GM19025 (cell line): ENCODE results near the gene CYP21A2.
"Not testable (repeated sequence)": the region's sequence is repeated elsewhere in the genome, so short reads cannot be mapped to it uniquely, and the experiment has no call there.

Source experiments
- ATAC-seq: cut with Tn5 transposase; IDR thresholded peaks from one replicate; pipeline ENCODE4 v1.9.1; 2021; ENCODE audit warnings: mild to moderate bottlenecking, low read depth, moderate library complexity; ENCODE audit not compliant: unreplicated experiment

CYP21A2 gene

DNA sequence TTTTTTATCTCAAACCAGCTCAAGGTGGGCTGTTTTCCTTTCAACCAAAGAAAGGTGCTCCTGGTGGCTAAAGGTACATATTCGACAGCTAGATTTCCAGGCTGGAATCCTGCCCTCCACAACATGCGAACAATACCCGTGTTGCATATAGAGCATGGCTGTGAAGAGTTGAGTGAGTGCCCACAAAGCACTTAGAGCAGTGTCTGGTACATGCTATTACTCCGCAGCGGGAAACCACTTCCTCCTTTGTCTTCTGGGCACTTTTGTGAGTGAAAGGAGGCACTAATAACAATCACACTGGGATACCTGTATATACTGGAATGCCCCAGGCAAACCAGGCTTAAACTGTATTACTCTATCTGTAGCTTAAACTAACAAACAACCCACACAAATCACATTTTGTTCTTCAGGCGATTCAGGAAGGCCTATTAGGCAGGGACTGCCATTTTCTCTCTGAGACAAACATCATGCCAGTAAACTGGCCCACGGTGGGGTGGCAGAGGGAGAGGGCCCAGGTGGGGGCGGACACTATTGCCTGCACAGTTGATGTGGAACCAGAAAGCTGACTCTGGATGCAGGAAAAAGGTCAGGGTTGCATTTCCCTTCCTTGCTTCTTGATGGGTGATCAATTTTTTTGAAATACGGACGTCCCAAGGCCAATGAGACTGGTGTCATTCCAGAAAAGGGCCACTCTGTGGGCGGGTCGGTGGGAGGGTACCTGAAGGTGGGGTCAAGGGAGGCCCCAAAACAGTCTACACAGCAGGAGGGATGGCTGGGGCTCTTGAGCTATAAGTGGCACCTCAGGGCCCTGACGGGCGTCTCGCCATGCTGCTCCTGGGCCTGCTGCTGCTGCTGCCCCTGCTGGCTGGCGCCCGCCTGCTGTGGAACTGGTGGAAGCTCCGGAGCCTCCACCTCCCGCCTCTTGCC lies at the start of gene CYP21A2:
Gene CYP21A2 (plus strand): TSS at position 818 of the 927 bp plus-strand sequence. CDS start 8 bp downstream, at position 826.
- not testable (repeated sequence) for ATAC-seq

DNA sequence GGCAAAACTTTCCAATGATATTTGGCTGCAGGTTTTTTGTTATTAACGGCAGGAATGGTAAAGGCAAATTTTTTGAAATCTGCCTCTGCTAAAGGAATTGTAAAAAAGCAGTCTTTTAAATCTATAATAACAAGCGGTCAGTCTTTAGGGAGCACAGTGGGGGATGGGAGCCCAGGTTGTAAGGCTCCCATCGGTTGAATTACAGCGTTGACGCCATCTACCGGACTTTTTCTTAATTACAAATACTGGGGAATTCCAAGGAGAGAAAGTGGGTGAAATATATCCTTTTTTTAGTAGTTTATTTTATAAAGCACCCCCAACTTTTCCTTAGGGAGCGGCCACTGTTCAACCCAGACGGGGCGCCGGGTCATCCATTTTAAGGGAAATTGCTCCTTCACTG lies 48.9 kb upstream of the CYP21A2 start:
- not testable (repeated sequence) for ATAC-seq

DNA sequence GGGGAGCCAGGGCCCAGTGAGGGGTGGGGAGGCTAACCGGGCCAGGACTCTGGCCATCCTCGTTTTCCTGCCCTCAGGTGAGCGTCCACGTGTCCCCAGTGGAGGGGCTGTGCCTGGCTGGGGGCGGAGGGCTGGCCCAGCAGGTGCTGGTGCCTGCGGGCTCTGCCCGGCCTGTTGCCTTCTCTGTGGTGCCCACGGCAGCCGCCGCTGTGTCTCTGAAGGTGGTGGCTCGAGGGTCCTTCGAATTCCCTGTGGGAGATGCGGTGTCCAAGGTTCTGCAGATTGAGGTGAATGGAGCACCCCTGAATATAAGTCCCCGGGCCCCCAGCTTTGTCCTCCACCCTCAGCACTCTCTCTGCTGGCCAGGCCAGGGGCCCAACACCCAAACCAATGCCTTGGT lies 43.8 kb upstream of the CYP21A2 start:
- not testable (repeated sequence) for ATAC-seq

DNA sequence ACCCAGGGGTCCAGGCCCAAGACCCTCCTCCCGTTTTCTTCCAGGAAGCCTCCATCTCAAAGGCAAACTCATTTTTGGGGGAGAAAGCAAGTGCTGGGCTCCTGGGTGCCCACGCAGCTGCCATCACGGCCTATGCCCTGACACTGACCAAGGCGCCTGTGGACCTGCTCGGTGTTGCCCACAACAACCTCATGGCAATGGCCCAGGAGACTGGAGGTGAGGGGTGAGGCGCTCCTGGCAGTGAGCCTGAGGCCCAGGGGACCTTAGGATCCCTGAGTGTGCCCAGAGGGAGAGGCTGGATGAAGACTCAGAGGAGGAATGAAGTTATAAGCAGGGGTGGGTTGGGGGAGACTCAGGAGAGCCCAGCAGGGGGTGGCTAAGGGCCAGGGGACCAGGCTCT lies 41.8 kb upstream of the CYP21A2 start:
- ATAC-seq: not testable (repeated sequence)

DNA sequence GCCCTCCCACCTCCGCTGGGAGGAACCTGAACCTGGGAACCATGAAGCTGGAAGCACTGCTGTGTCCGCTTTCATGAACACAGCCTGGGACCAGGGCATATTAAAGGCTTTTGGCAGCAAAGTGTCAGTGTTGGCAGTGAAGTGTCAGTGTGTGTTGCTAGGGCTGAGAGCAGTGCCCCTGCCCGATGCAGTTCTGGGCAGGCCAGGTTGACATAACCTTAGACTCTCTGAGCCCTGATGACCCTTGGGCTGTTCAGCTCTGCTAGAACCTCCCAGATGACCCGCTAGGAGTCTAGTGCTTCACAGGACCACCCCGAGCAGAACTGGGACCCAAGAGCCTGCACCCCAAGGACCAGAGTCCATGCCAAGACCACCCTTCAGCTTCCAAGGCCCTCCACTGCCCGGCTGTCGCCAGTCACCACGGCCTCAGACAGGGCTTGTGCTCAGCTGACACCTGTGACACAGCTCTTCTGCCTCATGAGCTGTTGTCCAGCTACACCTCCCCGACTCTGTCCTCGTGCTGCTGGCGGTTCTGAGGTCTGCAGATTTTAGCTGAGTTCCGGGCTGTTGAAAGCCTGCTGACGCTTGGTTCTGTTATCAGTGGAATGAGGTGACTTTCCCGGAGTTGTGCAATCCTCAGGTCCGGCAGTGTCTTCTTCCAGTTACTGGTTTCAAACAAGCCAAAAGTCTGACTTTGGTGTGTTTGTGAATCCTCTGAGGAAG lies 35.5 kb upstream of the CYP21A2 start:
- not testable (repeated sequence) for ATAC-seq

DNA sequence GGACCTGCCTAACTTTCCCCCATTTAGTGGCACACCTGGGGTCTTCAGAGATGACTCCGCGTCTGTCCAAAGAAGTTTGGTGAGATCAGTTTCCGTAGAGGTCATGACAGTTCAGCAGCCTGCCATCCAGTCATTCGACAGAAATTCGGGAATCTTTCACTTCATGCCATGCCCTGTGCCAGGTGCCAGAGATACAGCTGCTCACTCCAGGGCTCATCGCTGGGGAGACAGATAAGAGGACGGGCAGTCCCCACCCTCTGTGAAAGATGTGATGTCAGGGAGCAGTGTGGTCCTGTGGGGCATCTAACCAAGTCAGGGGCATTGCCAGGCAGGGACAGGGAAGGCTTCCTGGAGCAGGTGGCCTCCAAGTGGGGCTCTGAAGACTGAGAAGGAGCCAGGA lies 34.9 kb upstream of the CYP21A2 start:
- not testable (repeated sequence) for ATAC-seq

DNA sequence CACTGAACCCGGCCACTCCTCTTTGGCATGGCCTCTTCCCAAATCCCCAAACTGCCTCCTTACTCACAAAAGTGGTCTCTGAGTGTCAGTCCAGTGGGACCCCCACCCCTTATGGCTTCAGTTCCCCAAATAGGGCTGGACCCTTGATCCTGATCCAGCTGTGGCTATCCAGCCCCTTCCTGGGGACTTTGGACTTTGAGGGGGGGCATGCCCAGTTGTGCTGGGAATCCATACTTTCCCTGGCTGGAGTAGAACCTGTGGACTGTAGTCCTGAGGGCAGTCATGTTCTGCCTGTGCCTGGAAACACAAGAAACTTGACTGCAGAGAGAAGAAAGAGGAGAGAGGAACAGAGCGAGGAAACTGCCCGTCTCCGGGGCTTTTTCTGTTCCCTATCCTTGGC lies 33.8 kb upstream of the CYP21A2 start:
- not testable (repeated sequence) for ATAC-seq

DNA sequence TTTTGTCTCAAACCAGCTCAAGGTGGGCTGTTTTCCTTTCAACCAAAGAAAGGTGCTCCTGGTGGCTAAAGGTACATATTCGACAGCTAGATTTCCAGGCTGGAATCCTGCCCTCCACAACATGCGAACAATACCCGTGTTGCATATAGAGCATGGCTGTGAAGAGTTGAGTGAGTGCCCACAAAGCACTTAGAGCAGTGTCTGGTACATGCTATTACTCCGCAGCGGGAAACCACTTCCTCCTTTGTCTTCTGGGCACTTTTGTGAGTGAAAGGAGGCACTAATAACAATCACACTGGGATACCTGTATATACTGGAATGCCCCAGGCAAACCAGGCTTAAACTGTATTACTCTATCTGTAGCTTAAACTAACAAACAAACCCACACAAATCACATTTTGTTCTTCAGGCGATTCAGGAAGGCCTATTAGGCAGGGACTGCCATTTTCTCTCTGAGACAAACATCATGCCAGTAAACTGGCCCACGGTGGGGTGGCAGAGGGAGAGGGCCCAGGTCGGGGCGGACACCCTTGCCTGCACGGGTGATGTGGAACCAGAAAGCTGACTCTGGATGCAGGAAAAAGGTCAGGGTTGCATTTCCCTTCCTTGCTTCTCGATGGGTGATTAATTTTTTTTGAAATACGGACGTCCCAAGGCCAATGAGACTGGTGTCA lies 33.2 kb upstream of the CYP21A2 start:
- not testable (repeated sequence) for ATAC-seq

DNA sequence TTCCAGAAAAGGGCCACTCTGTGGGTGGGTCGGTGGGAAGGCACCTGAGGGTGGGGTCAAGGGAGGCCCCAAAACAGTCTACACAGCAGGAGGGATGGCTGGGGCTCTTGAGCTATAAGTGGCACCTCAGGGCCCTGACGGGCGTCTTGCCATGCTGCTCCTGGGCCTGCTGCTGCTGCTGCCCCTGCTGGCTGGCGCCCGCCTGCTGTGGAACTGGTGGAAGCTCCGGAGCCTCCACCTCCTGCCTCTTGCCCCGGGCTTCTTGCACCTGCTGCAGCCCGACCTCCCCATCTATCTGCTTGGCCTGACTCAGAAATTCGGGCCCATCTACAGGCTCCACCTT lies 32.7 kb upstream of the CYP21A2 start:
- ATAC-seq: not testable (repeated sequence)

DNA sequence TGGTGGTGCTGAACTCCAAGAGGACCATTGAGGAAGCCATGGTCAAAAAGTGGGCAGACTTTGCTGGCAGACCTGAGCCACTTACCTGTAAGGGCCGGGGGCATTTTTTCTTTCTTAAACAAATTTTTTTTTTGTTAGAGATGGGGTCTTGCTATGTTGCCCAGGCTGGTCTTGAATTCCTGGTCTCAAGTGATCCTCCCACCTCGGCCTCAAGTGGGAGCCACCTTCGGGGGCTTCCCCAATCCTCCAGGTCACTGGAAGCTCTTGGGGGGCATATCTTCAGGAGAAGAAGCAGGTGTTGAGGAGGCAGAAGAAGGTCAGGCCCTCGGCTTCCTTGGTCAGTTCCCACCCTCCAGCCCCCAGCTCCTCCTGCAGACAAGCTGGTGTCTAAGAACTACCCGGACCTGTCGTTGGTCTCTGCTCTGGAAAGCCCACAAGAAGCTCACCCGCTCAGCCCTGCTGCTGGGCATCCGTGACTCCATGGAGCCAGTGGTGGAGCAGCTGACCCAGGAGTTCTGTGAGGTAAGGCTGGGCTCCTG lies 32.2 kb upstream of the CYP21A2 start:
- not testable (repeated sequence) for ATAC-seq

DNA sequence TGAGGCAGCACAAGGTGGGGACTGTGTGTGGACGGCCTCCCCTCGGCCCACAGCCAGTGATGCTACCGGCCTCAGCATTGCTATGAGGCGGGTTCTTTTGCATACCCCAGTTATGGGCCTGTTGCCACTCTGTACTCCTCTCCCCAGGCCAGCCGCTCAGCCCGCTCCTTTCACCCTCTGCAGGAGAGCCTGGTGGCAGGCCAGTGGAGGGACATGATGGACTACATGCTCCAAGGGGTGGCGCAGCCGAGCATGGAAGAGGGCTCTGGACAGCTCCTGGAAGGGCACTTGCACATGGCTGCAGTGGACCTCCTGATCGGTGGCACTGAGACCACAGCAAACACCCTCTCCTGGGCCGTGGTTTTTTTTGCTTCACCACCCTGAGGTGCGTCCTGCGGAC lies 31.1 kb upstream of the CYP21A2 start:
- ATAC-seq: not testable (repeated sequence)

DNA sequence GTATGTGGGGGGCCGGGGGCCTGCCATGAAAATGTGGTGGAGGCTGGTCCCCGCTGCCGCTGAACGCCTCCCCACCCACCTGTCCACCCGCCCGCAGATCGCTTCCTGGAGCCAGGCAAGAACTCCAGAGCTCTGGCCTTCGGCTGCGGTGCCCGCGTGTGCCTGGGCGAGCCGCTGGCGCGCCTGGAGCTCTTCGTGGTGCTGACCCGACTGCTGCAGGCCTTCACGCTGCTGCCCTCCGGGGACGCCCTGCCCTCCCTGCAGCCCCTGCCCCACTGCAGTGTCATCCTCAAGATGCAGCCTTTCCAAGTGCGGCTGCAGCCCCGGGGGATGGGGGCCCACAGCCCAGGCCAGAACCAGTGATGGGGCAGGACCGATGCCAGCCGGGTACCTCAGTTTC lies 30.2 kb upstream of the CYP21A2 start:
- ATAC-seq: not testable (repeated sequence)

DNA sequence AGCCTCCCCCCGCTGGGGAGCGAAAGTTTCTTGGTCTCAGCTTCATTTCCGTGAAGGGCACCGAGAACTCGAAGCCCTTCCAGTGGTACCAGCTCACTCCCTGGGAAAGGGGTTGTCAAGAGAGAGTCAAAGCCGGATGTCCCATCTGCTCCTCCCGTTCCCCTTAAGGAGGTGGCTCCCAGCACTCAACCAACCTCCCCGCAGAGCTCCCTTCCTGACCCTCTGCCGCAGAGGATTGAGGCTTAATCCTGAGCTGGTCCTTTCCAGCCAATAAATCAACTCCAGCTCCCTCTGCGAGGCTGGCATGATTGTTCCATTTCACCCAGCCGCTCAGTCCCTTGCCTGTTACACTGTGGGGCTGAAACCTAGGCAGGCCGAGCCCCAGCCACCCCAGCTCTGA lies 29.6 kb upstream of the CYP21A2 start:
- not testable (repeated sequence) for ATAC-seq

DNA sequence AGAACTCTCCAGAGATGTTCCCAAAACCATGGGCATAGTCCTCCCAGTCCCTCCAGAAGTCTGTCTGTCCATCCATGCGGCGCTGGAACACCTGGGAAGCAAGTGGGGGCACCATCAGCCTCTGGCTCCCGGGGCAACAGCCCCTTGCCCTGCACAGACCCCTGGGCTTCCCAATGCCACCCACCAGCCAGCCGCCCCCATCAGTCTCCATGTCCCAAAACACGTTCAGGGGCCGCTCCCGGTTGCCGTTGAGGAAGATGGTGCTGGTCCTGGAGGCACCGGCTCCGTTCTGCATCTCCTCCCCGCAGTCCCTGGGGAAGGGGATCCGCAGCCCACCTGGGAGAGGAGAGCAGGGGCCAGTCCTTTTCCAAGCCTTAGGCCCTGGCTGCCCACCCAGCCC lies 28.7 kb upstream of the CYP21A2 start:
- not testable (repeated sequence) for ATAC-seq

DNA sequence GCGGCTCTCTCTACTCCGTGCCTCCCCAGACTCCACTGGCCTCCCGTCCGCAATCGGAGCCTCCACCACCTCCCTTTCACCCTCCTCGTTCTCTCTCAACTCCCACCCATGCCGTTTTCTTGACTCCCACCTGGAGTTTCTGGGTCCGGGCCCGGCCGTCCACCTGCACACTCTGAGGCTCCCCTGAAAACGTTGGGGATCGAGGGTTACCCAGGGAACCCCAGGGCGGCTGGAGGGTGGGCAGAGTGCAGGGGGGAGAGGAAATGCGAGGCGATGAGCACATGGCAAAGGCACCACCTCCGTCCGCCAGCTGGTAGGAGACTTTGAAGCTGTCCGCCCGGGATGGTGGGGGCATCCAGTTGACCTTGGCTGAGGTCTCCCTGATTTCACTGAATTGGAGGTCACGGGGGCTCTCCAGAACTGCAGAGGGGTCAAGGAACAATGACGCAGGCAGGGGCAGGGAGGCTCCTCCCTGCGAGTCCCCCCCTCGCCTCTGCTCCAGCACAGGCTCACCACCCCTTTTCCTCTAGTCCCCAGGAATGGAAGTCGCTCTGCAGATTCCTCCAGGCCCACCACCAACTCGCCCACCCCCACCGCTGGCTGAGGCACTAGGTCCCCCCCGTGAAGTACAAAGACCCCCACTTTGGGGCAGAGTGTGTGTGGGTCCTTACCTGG lies 27.2 kb upstream of the CYP21A2 start:
- not testable (repeated sequence) for ATAC-seq

DNA sequence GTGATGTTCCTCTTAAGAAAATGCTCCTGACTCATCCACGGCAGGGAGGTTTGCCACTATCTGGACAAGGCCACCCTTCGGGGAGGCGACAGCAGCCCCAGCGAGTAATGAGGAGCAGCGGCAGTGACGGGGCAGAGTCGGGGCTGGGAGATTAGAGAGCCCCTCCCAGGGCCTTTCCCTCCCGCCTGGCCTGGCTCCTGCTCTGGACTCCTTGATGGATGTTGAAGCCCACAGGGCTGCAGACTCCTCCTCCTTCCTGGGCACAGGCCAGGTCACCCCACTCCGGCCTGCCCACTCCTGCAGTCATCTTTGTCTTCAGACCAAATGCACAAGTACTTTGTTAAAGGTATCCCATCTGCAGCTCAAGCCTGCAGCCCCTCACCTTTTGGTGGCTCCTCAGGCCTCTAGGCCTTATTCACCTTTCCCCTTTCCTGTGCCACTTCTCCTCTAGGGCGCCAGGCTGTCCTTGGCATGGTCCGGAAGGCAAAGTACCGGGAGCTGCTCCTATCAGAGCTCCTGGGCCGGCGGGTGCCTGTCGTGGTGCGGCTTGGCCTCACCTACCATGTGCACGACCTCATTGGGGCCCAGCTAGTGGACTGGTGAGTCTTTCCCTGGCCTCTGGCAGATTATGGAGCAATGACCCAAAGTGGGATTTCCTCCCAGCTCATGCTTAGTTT lies 25.1 kb upstream of the CYP21A2 start:
- ATAC-seq: not testable (repeated sequence)

DNA sequence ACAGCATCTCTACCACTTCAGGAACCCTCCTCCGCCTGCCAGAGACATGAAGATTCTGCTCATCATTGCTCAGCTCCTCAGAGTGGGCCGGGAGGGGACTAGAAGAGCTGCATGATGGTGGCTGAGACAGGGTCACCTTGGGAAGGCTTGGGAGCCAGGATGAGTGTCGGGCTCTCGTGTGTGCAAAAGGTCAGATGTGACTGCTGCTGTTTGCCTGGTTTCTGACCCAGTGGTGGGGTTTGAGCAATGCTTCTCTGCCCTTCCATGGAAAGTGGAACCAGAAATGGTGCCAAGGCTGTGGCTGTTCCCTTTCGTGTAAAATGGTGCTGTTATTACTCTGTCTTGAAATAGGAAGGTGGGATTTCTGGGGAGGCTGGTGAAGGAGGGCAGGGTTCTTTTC lies 24.5 kb upstream of the CYP21A2 start:
- ATAC-seq: not testable (repeated sequence)

DNA sequence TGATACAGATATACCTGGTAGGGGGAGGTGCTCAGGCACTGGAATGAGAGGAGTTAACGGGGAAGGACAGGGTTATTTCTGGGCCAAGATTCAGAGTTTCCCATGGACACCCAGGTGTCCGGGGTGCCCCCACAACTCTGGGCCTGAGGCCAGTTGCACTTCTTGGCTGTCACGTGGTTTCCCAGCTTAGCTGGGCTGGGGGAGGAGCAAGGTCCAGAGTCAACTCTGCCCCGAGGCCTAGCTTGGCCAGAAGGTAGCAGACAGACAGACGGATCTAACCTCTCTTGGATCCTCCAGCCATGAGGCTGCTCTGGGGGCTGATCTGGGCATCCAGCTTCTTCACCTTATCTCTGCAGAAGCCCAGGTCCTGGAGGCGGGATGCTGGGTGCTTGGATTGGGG lies 23.7 kb upstream of the CYP21A2 start, which contains the start of gene C4B:
Gene C4B (plus strand): TSS at position 249 of the 400 bp plus-strand sequence. CDS start 51 bp downstream, at position 300.
- not testable (repeated sequence) for ATAC-seq

DNA sequence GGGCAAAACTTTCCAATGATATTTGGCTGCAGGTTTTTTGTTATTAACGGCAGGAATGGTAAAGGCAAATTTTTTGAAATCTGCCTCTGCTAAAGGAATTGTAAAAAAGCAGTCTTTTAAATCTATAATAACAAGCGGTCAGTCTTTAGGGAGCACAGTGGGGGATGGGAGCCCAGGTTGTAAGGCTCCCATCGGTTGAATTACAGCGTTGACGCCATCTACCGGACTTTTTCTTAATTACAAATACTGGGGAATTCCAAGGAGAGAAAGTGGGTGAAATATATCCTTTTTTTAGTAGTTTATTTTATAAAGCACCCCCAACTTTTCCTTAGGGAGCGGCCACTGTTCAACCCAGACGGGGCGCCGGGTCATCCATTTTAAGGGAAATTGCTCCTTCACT lies 16.1 kb upstream of the CYP21A2 start:
- ATAC-seq: not testable (repeated sequence)
